ENCODE data around the gene ZNF529.
"Not testable (repeated sequence)": the region's sequence is repeated elsewhere in the genome, so short reads cannot be mapped to it uniquely, and the experiment has no call there.

The ZNF529 gene

GRCh38 chr19:36573020-36573894 lies at the start of gene ZNF529:
TSS of gene ZNF529 (minus strand) at chr19:36573292. CDS start at chr19:36572346, 946 bp downstream.
- in situ Hi-C loops (cut with MboI; ENCODE audit: low sequenced_read_pairs) = no loop called here

GRCh38 chr19:36605877-36606478 lies 32.9 kb upstream of the ZNF529 start:
- in situ Hi-C loops (cut with MboI; ENCODE audit: low sequenced_read_pairs) = no loop called here

GRCh38 chr19:36605101-36605876 lies 32.2 kb upstream of the ZNF529 start, which contains the start of gene ZNF382:
TSS of gene ZNF382 (plus strand) at chr19:36605313. CDS start at chr19:36609915, 4,602 bp downstream.
- in situ Hi-C loops (cut with MboI; ENCODE audit: low sequenced_read_pairs) = no loop called here

- in situ Hi-C loops (cut with MboI; ENCODE audit: low sequenced_read_pairs) = no loop called here
These were observed 31.6 kb upstream of the ZNF529 start for GRCh38 chr19:36604656-36605100.

- in situ Hi-C loops (cut with MboI; ENCODE audit: low sequenced_read_pairs) = not testable (repeated sequence)
These were observed 29.6 kb upstream of the ZNF529 start for GRCh38 chr19:36602681-36603080.

GRCh38 chr19:36579255-36579654 lies 6.2 kb upstream of the ZNF529 start:
- in situ Hi-C loops (cut with MboI; ENCODE audit: low sequenced_read_pairs) = no loop called here

- in situ Hi-C loops (cut with MboI; ENCODE audit: low sequenced_read_pairs) = no loop called here
These were observed 4.3 kb upstream of the ZNF529 start for GRCh38 chr19:36577271-36577996.

GRCh38 chr19:36574741-36575140 lies 1.6 kb upstream of the ZNF529 start:
- in situ Hi-C loops (cut with MboI; ENCODE audit: low sequenced_read_pairs) = no loop called here

- in situ Hi-C loops (cut with MboI; ENCODE audit: low sequenced_read_pairs) = no loop called here
These were observed 1.0 kb upstream of the ZNF529 start for GRCh38 chr19:36573895-36574720.

- in situ Hi-C loops (cut with MboI; ENCODE audit: low sequenced_read_pairs) = no loop called here
These were observed 486 bp downstream of the ZNF529 start for GRCh38 chr19:36572593-36573019.

- in situ Hi-C loops (cut with MboI; ENCODE audit: low sequenced_read_pairs) = no loop called here
These were observed 8.7 kb downstream of the ZNF529 start for GRCh38 chr19:36564391-36564790.

- in situ Hi-C loops (cut with MboI; ENCODE audit: low sequenced_read_pairs) = no loop called here
These were observed 25.9 kb downstream of the ZNF529 start for GRCh38 chr19:36547001-36547732.

GRCh38 chr19:36528921-36529518 lies 44.1 kb downstream of the ZNF529 start:
- in situ Hi-C loops (cut with MboI; ENCODE audit: low sequenced_read_pairs) = no loop called here

GRCh38 chr19:36528194-36528920 lies 44.7 kb downstream of the ZNF529 start, which contains the start of gene ZNF260:
TSS of gene ZNF260 (minus strand) at chr19:36528271. CDS start at chr19:36515238, 13,033 bp downstream.
- in situ Hi-C loops (cut with MboI; ENCODE audit: low sequenced_read_pairs) = no loop called here

- in situ Hi-C loops (cut with MboI; ENCODE audit: low sequenced_read_pairs) = no loop called here
These were observed 45.3 kb downstream of the ZNF529 start for GRCh38 chr19:36527873-36528193.

- in situ Hi-C loops (cut with MboI; ENCODE audit: low sequenced_read_pairs) = no loop called here
These were observed 45.8 kb downstream of the ZNF529 start for GRCh38 chr19:36527341-36527740.

GRCh38 chr19:36526581-36526980 lies 46.5 kb downstream of the ZNF529 start:
- in situ Hi-C loops (cut with MboI; ENCODE audit: low sequenced_read_pairs) = no loop called here

GRCh38 chr19:36524617-36525016 lies 48.5 kb downstream of the ZNF529 start:
- in situ Hi-C loops (cut with MboI; ENCODE audit: low sequenced_read_pairs) = no loop called here

Measured in HL-60/S4 treated with phorbol 12-myristate 13-acetate at 8.2 ng/mL for 4 days and 3 days (cell line).